HG03066 (cell line): ENCODE data around the gene ADRA1B.
"Not testable (repeated sequence)": the region's sequence is repeated elsewhere in the genome, so short reads cannot be mapped to it uniquely, and the experiment has no call there.

ENCODE experiments used
- ATAC-seq: cut with Tn5 transposase; IDR thresholded peaks from one replicate; pipeline ENCODE4 v1.9.1; 2021; ENCODE audit warnings: low read depth; ENCODE audit not compliant: unreplicated experiment

Gene ADRA1B

GRCh38 chr5:160009591-160009989 is 93.3 kb downstream of the ADRA1B start:
- peak; percentile 19 for ATAC-seq

- no peak for ATAC-seq
Observed at GRCh38 chr5:160011471-160011870, 95.2 kb downstream of the ADRA1B start.

GRCh38 chr5:160014197-160014596 is 97.9 kb downstream of the ADRA1B start:
- ATAC-seq, result not testable (repeated sequence)

- ATAC-seq, result no peak
Observed at GRCh38 chr5:160018945-160019625, 102.8 kb downstream of the ADRA1B start.

GRCh38 chr5:160020266-160020770 is 104.0 kb downstream of the ADRA1B start:
- no peak for ATAC-seq

GRCh38 chr5:160020964-160021363 is 104.7 kb downstream of the ADRA1B start:
- ATAC-seq, result no peak

GRCh38 chr5:160021831-160022446 is 105.7 kb downstream of the ADRA1B start:
- ATAC-seq, result peak; percentile 95
